GM21528 (cell line): ENCODE measurements around the gene MAD1L1.

ENCODE experiments used
- ATAC-seq: cut with Tn5 transposase; IDR thresholded peaks from one replicate; pipeline ENCODE4 v1.9.1; 2021; ENCODE audit warnings: mild to moderate bottlenecking, moderate library complexity; ENCODE audit not compliant: unreplicated experiment, low FRiP score

Gene MAD1L1

GRCh38 chr7:2108501-2109250 is 124.1 kb downstream of the MAD1L1 start:
- ATAC-seq: no peak

- ATAC-seq: no peak
These were observed 124.7 kb downstream of the MAD1L1 start for GRCh38 chr7:2108071-2108455.

DNA sequence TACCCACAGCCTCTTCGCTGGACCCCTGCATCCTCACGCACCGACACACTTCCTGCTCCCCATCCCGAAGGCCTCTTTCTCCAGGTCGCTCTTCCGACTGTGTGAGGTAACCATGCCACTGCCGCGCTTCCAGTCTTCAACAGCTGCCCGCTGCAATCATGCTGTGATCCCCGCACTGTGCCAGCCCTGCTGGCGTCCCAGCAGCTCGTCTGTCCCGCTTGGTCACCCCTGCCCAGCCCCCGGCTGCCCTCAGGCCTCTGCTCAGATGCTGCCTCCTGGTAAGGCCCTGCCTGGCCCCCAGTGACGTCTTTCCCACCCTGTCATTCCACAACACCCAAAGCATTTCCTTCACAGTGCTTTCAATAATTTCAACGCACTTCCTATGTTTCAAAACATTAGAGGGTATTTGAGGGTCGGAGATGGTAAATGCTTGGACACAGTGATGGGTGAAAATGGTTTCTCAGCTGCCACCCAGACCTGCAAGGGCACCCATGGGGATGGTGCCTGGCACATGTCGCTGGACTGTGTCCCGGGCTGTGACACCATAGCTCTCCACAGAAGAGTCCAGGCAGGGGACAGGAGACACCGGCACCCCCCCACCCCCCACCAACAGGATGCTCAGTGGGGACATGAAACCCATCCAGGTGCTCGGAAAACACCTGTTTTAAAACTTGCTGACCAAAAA is 125.2 kb downstream of the MAD1L1 start:
- no peak for ATAC-seq

- no peak for ATAC-seq
These were observed 125.8 kb downstream of the MAD1L1 start for GRCh38 chr7:2106924-2107323.

DNA sequence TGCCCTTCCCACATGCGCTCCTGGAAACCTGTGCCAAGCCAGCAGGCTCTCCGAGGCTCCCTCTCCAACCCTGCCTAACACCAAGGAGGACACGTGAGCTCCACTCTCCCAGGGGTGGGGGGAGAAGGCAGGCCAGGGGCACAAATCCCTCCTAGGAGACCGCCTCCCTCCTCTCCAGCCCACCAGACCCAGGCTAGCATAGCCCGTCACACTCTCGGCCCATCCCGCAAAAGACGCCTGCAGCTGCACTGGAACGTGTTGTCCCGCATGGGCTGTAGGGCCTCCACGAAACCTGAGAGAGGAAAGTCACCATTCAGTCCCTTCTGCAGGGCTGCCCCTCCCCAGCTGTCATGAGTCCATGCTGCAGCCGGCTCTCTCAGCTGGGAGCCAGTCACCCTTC is 126.3 kb downstream of the MAD1L1 start:
- no peak for ATAC-seq

- no peak for ATAC-seq
These were observed 126.8 kb downstream of the MAD1L1 start for GRCh38 chr7:2105917-2106316.

- ATAC-seq: no peak
These were observed 127.5 kb downstream of the MAD1L1 start for GRCh38 chr7:2105280-2105679.

DNA sequence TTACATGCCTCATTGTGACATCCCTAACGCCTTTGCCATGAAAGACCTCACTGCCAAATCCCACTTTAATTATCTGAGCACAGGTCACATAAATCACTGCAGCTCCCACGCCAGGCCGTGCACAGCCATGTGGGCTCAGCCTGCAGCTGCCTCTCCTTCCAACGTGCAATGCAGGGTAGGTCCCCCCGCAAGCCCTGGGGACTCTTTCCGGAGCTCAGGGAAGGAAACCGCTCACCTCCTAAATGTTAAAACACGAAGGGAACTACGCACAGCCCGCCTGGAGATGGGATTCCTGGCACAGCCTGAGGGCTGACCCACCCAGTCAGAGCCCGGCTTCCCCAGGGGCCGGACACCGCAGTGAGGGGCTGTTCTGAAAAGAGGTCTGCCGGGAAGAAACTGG is 128.0 kb downstream of the MAD1L1 start:
- ATAC-seq: no peak

- ATAC-seq: no peak
These were observed 128.5 kb downstream of the MAD1L1 start for GRCh38 chr7:2104107-2104710.

GRCh38 chr7:2103071-2103898 is 129.5 kb downstream of the MAD1L1 start:
- ATAC-seq: no peak

- ATAC-seq: no peak
These were observed 130.4 kb downstream of the MAD1L1 start for GRCh38 chr7:2102375-2102723.

DNA sequence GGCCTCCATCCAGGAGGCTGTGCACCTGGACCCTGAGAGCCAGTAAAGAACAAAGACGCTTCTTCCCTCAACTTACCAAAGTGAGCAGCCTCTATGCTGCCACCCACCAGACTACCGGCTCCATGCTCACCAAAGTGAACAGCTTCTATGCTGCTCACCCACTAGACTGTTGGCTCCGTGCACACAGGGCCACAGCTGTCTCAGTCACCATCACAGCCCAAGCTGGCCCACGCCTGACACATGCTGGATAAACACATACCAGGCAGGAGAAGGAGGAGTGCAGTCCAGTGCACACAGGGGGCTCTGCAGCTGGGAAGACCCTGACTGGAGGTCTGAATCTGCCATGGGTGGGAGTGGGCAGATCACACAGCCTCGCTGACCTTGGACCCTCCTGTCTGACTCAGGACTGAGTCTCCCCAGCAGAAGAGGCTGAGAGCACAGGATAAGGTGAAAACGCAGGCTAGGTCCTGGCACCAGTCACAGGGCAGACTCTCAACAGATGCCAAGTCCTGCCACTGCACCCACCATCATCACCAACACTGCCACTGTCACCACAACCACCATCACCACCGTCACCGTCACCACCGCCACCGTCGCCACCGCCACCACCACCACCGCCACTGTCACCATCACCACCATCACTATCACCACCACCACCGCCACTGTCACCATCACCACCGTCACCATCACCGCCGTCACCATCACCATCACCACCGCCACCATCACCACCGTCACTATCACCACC is 130.9 kb downstream of the MAD1L1 start:
- ATAC-seq: no peak

GRCh38 chr7:2100278-2101208 is 132.2 kb downstream of the MAD1L1 start:
- no peak for ATAC-seq

- no peak for ATAC-seq
These were observed 133.4 kb downstream of the MAD1L1 start for GRCh38 chr7:2099048-2099957.

- ATAC-seq: no peak
These were observed 134.2 kb downstream of the MAD1L1 start for GRCh38 chr7:2098496-2098895.

GRCh38 chr7:2098056-2098455 is 134.7 kb downstream of the MAD1L1 start:
- no peak for ATAC-seq

- no peak for ATAC-seq
These were observed 135.3 kb downstream of the MAD1L1 start for GRCh38 chr7:2097492-2097891.

- no peak for ATAC-seq
These were observed 135.9 kb downstream of the MAD1L1 start for GRCh38 chr7:2096692-2097387.
